GM21717 (cell line): ENCODE measurements around the gene NEK5.
"Not testable (repeated sequence)": the region's sequence is repeated elsewhere in the genome, so short reads cannot be mapped to it uniquely, and the experiment has no call there.

ENCODE experiments used
- ATAC-seq: cut with Tn5 transposase; IDR thresholded peaks from one replicate; pipeline ENCODE4 v1.9.1; 2021; ENCODE audit warnings: mild to moderate bottlenecking, moderate library complexity; ENCODE audit not compliant: unreplicated experiment

NEK5 gene

GRCh38 chr13:52084981-52085380, 43.9 kb downstream of the NEK5 start:
- not testable (repeated sequence) for ATAC-seq

- ATAC-seq = no peak
These were observed 46.3 kb downstream of the NEK5 start for GRCh38 chr13:52082601-52083000.

GRCh38 chr13:52079891-52080290, 49.0 kb downstream of the NEK5 start:
- not testable (repeated sequence) for ATAC-seq

- no peak for ATAC-seq
These were observed 57.8 kb downstream of the NEK5 start for GRCh38 chr13:52070929-52071523.

- no peak for ATAC-seq
These were observed 61.6 kb downstream of the NEK5 start for GRCh38 chr13:52067237-52067636.

GRCh38 chr13:52061587-52061986, 67.3 kb downstream of the NEK5 start:
- no peak for ATAC-seq

GRCh38 chr13:52061064-52061463, 67.8 kb downstream of the NEK5 start:
- not testable (repeated sequence) for ATAC-seq

GRCh38 chr13:52053460-52053859, 75.4 kb downstream of the NEK5 start:
- ATAC-seq = no peak

GRCh38 chr13:52051400-52051799, 77.5 kb downstream of the NEK5 start:
- ATAC-seq = no peak

GRCh38 chr13:52048516-52048915, 80.4 kb downstream of the NEK5 start:
- ATAC-seq = no peak

GRCh38 chr13:52047463-52047862, 81.4 kb downstream of the NEK5 start:
- no peak for ATAC-seq

GRCh38 chr13:52043675-52044074, 85.2 kb downstream of the NEK5 start:
- ATAC-seq = no peak

GRCh38 chr13:52036037-52036436, 92.8 kb downstream of the NEK5 start:
- ATAC-seq = no peak

- no peak for ATAC-seq
These were observed 94.2 kb downstream of the NEK5 start for GRCh38 chr13:52034616-52035226.

- ATAC-seq = no peak
These were observed 95.8 kb downstream of the NEK5 start for GRCh38 chr13:52033039-52033438.

- ATAC-seq = not testable (repeated sequence)
These were observed 98.5 kb downstream of the NEK5 start for GRCh38 chr13:52030401-52030800.

GRCh38 chr13:52029569-52029968, 99.3 kb downstream of the NEK5 start:
- no peak for ATAC-seq

GRCh38 chr13:52027832-52028231, 101.0 kb downstream of the NEK5 start:
- ATAC-seq = no peak

GRCh38 chr13:52026246-52026626, 102.6 kb downstream of the NEK5 start:
- ATAC-seq = no peak

GRCh38 chr13:52025475-52026245, 103.2 kb downstream of the NEK5 start:
- ATAC-seq = no peak

- no peak for ATAC-seq
These were observed 104.4 kb downstream of the NEK5 start, which contains the start of gene UTP14C for GRCh38 chr13:52024481-52024880. Gene UTP14C, plus strand, starts transcription at chr13:52024691. Its CDS starts 4,114 bp downstream, at chr13:52028805.

GRCh38 chr13:52022356-52022755, 106.5 kb downstream of the NEK5 start:
- no peak for ATAC-seq
